VCaP (cell line): ENCODE measurements around the gene CLEC2B.

Experiments used
- H3K27ac ChIP-seq: fragments of 450-650 bp; 2 replicates; pipeline ENCODE4 v1.5.1; 2017
- CTCF ChIP-seq: fragments of 450-650 bp; conservative IDR thresholded peaks from 2 replicates; pipeline ENCODE4 v1.5.1; 2017; ENCODE audit warnings: mild to moderate bottlenecking, moderate library complexity

CLEC2B gene

GRCh38 chr12:9906873-9907272 lies 37.7 kb upstream of the CLEC2B start:
- no peak overlapping the region for H3K27ac ChIP-seq
- TF ChIP-seq CTCF, result no peak

DNA sequence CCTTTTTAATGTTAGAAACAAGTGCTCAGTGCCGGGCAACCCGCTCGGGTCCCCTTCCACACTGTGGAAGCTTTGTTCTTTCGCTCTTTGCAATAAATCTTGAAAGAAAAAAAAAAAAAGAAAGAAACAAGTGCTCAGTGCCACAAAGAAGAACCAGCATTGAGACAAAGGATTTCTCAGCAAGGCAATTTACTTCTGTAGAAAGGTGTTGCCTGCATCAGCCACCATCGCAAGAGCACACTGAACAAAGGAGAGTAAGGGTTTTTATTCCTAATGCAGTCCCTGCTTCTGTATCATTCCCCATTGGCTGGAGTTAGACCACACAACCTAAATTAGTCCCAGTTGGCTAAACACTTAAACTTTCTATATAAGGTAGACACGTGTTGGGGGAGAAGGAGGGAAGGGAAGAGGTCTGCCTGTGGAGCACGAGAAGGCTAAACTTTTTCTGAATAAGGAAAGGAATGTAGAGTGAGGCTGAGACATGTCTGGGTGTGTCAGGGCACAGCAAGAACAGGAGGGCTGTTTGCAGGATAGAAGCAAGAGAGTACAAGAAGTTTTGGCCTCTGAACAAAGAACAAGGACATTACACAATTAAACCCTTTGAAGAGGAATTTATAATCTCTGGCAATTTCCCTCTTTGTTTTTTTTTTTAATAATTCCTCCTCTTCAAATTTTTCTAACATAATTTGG lies 33.5 kb upstream of the CLEC2B start:
- no peak for TF ChIP-seq CTCF
- no peak overlapping the region for H3K27ac ChIP-seq

DNA sequence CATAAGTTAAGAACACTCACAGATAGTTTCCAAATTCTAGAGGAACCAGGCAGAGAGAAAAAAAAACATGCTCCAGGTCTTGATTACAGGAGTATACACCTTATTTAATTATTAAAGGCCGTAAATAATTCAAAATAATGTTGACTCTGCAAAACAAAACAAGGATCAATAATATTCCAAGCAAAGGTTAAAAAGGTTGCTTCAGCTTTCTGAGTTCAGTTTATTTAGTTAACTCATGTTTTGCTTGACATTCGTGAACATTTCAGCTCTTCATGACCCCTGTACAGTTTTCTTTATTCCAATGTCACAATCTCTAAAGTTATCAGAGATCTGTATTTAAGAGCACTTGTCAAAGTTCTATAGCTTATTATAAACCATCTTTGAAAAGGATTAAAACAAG lies 31.8 kb upstream of the CLEC2B start:
- no peak overlapping the region for H3K27ac ChIP-seq
- no peak for TF ChIP-seq CTCF

- H3K27ac ChIP-seq, result no peak overlapping the region
- TF ChIP-seq CTCF, result no peak
Measured at GRCh38 chr12:9899209-9899608, 30.1 kb upstream of the CLEC2B start.

- TF ChIP-seq CTCF, result no peak
- H3K27ac ChIP-seq, result no peak overlapping the region
Measured at GRCh38 chr12:9897535-9897934, 28.4 kb upstream of the CLEC2B start.

- no peak for TF ChIP-seq CTCF
- H3K27ac ChIP-seq, result no peak overlapping the region
Measured at GRCh38 chr12:9895215-9895971, 26.2 kb upstream of the CLEC2B start.

- no peak for TF ChIP-seq CTCF
Measured at GRCh38 chr12:9888665-9889273, 19.6 kb upstream of the CLEC2B start.

More at GRCh38 chr12:9888665-9889273, 19.6 kb upstream of the CLEC2B start:
- no peak overlapping the region for H3K27ac ChIP-seq
